A673 (cell line): Measurements from ENCODE around the gene HOXA13. TPM values are rescaled to one million over a fixed set of nuclear protein-coding genes. Genes with fewer than 3 reads are reported as not detected.
A peak's percentile ranks its signal among the peaks of the same experiment; 100 is the strongest.

Source experiments
- BruUV-seq: library from RNA; stranded (reverse); fragments of 400-500 nt; replicated peaks from 2 replicates; lab custom pipeline; 2021; lab: Mats Ljungman, UMichigan
- CTCF ChIA-PET: fragments of 300-600 bp; sonication (Branson Sonifier 250); formaldehyde crosslinking; loops from one replicate; lab custom pipeline; 2022; ENCODE audit warnings: antibody characterized with exemption; lab: Charles Lee
- POLR2A ChIA-PET: fragments of 300-600 bp; sonication (Branson Sonifier 250); formaldehyde crosslinking; loops from one replicate; lab custom pipeline; 2022; ENCODE audit warnings: antibody characterized with exemption; ENCODE audit not compliant: low non-redundant PET; lab: Charles Lee
- DNase-seq: peaks from one replicate; pipeline ENCODE4 v3.0.0-alpha.2; 2015; ENCODE audit warnings: low spot score
- H3K27ac ChIP-seq: fragments of 200-600 bp; sonication (generic); 2 replicates; pipeline ENCODE4 v1.5.1; 2016; ENCODE audit warnings: mixed run types, low read depth, mild to moderate bottlenecking, mixed read lengths, antibody characterized with exemption, low read length; ENCODE audit not compliant: poor library complexity, severe bottlenecking
- H3K27me3 ChIP-seq: fragments of 200-600 bp; sonication (generic); replicated peaks from 2 replicates; pipeline ENCODE4 v1.6.1; 2017; ENCODE audit warnings: mixed run types, low read depth, mild to moderate bottlenecking, mixed read lengths, antibody characterized with exemption, low read length; ENCODE audit not compliant: insufficient read depth, poor library complexity
- H3K36me3 ChIP-seq: fragments of 200-600 bp; sonication (generic); 2 replicates; pipeline ENCODE4 v1.6.1; 2016; ENCODE audit warnings: mixed run types, mild to moderate bottlenecking, mixed read lengths, antibody characterized with exemption, low read length; ENCODE audit not compliant: insufficient read depth, poor library complexity, severe bottlenecking
- H3K4me1 ChIP-seq: fragments of 200-600 bp; sonication (generic); 2 replicates; pipeline ENCODE4 v1.6.1; 2017; ENCODE audit warnings: mixed run types, mild to moderate bottlenecking, mixed read lengths, antibody characterized with exemption, low read length; ENCODE audit not compliant: insufficient read depth, poor library complexity, severe bottlenecking
- H3K4me3 ChIP-seq: fragments of 200-600 bp; sonication (generic); 2 replicates; pipeline ENCODE4 v1.5.1; 2016; ENCODE audit warnings: low read depth, mixed run types, mild to moderate bottlenecking, mixed read lengths, low read length; ENCODE audit not compliant: poor library complexity, severe bottlenecking
- H3K9me3 ChIP-seq: fragments of 200-600 bp; sonication (generic); 2 replicates; pipeline ENCODE4 v1.6.1; 2016; ENCODE audit warnings: mixed run types, low read depth, mild to moderate bottlenecking, mixed read lengths, antibody characterized with exemption, low read length; ENCODE audit not compliant: poor library complexity, severe bottlenecking
- EZH2 ChIP-seq: fragments of 200-600 bp; sonication (generic); IDR thresholded peaks from 2 replicates; pipeline ENCODE4 v1.6.1; 2017; ENCODE audit warnings: borderline replicate concordance, low read depth, mild to moderate bottlenecking, mixed read lengths, antibody characterized with exemption, low read length; ENCODE audit not compliant: poor library complexity, severe bottlenecking
- intact Hi-C: fragments of 100-400 bp; cut with micrococcal nuclease; formaldehyde crosslinking; loops from one replicate; pipeline ENCODE4 v1.10.0; 2022; ENCODE audit not compliant: unreplicated experiment
- total RNA-seq: library from RNA; stranded (reverse); gene quantifications from 2 replicates; pipeline ENCODE4 v1.2.3, GENCODE V29; 2021
- TF ChIP-seq, protein P1 (sequence below): fragments of 300-800, 200-600 bp; sonication (generic); conservative IDR thresholded peaks from 2 replicates; pipeline ENCODE4 v1.5.1; 2017; ENCODE audit warnings: low read depth, mild to moderate bottlenecking, antibody characterized with exemption, low read length, moderate library complexity, mixed read lengths

HOXA13 gene
- total RNA-seq, 1 experiment from 2014 or later, result not detected

DNA sequence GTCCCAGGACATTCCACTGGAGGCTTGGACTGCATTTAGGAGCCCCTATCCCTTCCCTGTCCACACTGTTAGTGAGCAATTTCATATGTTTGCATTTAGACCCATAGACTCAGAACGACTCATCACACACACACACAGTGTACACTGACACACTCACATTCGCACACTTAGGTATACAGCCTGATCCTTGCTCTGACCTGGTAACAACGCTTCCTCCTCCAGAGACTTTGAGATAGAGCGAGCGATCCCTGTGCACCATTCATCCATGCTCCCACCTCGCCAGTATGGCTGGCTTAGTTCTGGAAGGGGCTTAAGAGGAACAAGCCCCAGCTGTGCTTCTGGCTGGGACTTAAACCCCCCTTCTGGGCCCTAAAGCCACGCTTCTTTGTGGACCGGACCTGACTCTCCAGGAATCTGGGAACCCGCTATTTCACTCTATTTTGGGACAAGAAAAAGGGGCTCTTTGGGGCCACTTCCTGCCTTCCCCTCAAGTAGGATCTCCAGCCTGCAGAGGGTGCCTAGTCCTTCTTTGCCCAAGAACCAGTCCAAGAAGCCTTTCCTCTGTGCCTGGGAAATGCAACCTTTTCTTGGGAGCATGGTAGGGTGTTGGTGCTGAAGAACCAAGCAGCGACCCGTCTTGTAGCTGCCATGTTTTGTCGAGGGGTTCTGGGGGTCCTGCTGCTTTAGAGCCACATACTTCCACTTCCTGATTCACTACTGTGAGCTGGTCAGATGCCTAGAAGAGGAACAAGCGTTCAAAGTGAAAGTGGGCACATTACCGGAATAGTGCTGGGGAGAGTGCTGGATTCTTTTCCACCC is 1.1 kb upstream of the HOXA13 start:
- Histone ChIP-seq H3K9me3 (no peaks in the 10 kb centered on the region), H3K27ac (no peak overlapping the region), H3K36me3 (no peaks in the 10 kb centered on the region), H3K4me3 (peak overlapping the region; percentile 29), H3K27me3 (peaks cover 94% of the 10 kb centered on the region), H3K4me1 (no peaks in the 10 kb centered on the region)
- peak; percentile 88 for TF ChIP-seq EZH2
- TF ChIP-seq, protein P1, sequence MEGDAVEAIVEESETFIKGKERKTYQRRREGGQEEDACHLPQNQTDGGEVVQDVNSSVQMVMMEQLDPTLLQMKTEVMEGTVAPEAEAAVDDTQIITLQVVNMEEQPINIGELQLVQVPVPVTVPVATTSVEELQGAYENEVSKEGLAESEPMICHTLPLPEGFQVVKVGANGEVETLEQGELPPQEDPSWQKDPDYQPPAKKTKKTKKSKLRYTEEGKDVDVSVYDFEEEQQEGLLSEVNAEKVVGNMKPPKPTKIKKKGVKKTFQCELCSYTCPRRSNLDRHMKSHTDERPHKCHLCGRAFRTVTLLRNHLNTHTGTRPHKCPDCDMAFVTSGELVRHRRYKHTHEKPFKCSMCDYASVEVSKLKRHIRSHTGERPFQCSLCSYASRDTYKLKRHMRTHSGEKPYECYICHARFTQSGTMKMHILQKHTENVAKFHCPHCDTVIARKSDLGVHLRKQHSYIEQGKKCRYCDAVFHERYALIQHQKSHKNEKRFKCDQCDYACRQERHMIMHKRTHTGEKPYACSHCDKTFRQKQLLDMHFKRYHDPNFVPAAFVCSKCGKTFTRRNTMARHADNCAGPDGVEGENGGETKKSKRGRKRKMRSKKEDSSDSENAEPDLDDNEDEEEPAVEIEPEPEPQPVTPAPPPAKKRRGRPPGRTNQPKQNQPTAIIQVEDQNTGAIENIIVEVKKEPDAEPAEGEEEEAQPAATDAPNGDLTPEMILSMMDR, result no peak
- intact Hi-C loops, result loop anchor here (5.0 kb wide), 1 partner anchor 571 kb away; no protein-coding TSS in a partner anchor
- CTCF ChIA-PET, result interaction anchor here (1.2 kb wide), 1 partner anchor 720 kb away, joined by 4 read pairs; no protein-coding TSS in a partner anchor
- BruUV-seq, result no TSS peak
- no peak for DNase-seq
- POLR2A ChIA-PET, result no interaction called here

DNA sequence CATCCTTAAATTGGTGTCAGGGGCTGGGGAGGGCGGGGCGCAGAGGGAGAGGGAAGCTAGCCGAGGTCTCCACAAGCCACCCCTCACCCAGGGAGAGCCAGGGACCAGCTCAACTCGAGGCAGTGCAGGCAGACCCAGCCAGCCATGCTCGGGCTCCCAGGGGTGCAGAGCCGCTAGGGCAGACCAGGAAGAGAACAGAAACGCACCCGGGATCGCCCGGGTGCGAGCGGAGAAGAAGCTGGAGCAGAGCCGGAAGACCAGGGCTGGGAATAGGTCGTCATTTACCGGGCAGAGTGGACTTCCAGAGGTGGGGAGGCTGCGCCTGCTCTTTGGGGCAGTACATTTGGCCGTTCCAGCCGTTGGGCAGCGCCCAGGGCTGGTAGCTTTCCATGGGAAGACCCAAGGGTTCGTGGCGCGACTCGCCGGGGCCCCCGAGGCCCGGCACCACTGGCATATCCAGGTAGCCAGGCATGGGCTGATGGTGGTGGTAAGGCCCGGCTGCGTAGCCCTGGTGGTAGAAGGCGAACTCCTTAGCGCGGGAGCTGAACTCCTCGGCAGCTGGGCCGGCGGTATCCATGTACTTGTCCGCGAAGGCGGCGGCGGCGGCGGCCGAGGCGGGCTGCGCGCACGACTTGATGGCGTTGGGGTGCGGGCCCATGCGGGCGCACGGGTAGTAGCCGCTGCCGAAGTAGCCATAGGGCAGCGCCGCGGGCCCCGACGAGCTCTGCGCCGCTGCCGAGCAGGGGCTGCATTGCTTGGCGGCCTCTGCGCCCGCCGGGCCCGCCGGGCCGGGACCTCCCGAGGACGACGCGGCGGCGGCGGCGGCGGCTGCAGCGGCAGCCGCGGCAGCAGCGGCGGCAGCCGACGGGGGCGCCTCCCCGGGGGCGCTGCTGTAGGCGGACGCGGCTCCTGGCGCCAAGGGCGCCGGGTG is 755 bp downstream of the HOXA13 start:
- no TSS peak for BruUV-seq
- H3K27me3 ChIP-seq, result peaks cover 94% of the 10 kb centered on the region
- DNase-seq, result no peak
- peak; percentile 97 for TF ChIP-seq EZH2
- TF ChIP-seq, protein P1, result no peak
- CTCF ChIA-PET, result interaction anchor here (0.6 kb wide), 1 partner anchor 1429 kb away, joined by 3 read pairs; no protein-coding TSS in a partner anchor
- intact Hi-C loops, result loop anchor here (5.0 kb wide), 3 partner anchors 378 to 898 kb away; no protein-coding TSS in a partner anchor
- no peaks in the 10 kb centered on the region for H3K4me1 ChIP-seq
- H3K9me3 ChIP-seq, result no peaks in the 10 kb centered on the region
- no peak overlapping the region for H3K4me3 ChIP-seq
- no peaks in the 10 kb centered on the region for H3K36me3 ChIP-seq
- no peak overlapping the region for H3K27ac ChIP-seq
- POLR2A ChIA-PET, result no interaction called here

DNA sequence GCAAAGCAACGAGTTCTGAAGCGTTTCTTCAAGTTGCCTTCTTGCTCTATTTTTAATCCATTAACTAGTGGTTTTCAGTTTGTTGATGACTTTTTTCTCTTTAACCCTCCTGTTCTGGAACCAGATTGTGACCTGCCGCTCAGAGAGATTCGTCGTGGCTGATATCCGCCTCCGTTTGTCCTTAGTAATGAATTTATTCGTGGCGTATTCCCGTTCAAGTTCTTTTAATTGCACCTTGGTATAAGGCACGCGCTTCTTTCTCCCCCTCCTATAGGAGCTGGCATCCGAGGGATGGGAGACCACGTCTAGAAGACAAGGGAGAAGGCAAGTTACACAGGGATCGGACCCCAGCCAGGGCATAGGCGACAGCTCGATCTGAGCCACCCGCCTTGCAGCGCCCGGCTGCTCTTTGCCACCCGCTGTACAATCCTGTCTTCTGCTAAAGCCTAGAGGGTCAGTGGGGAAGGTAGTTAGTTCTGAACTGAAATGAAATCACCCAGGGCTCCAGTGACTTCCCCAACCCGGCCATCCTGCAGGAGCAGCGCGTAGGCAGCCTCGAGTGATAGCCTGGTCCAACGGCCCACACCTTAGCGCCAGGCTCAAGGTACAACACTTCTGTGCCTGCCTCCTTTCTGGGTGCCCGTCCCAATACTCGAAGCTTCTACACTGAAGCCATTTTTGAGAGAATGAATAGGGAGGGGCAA is 1.6 kb downstream of the HOXA13 start:
- no peaks in the 10 kb centered on the region for H3K9me3 ChIP-seq
- CTCF ChIA-PET, result no interaction called here
- no peaks in the 10 kb centered on the region for H3K36me3 ChIP-seq
- H3K27ac ChIP-seq, result no peak overlapping the region
- TF ChIP-seq, protein P1, result no peak
- TF ChIP-seq EZH2, result no peak
- DNase-seq, result no peak
- intact Hi-C loops, result loop anchor here (5.0 kb wide), 3 partner anchors 379 to 899 kb away; no protein-coding TSS in a partner anchor
- no peak overlapping the region for H3K4me3 ChIP-seq
- POLR2A ChIA-PET, result no interaction called here
- peaks cover 94% of the 10 kb centered on the region for H3K27me3 ChIP-seq
- no peaks in the 10 kb centered on the region for H3K4me1 ChIP-seq
- no TSS peak for BruUV-seq
